IPS-15b (cell line): Measurements from ENCODE around the gene KIF15.
"Not testable (repeated sequence)": the region's sequence is repeated elsewhere in the genome, so short reads cannot be mapped to it uniquely, and the experiment has no call there.

Experiments
- H3K27me3 ChIP-seq: one replicate; pipeline ENCODE4 v1.6.1; 2013; ENCODE audit warnings: low read length; ENCODE audit not compliant: control insufficient read depth, insufficient read depth
- H3K36me3 ChIP-seq: one replicate; pipeline ENCODE4 v1.6.1; 2013; ENCODE audit warnings: low read length; ENCODE audit not compliant: control insufficient read depth, insufficient read depth
- H3K4me1 ChIP-seq: one replicate; pipeline ENCODE4 v1.6.1; 2013; ENCODE audit warnings: mild to moderate bottlenecking, low read length; ENCODE audit not compliant: control insufficient read depth, insufficient read depth
- H3K4me3 ChIP-seq: one replicate; pipeline ENCODE4 v1.5.1; 2013; ENCODE audit warnings: low read depth, low read length
- H3K9ac ChIP-seq: one replicate; pipeline ENCODE4 v1.6.1; 2013; ENCODE audit warnings: low read depth, mild to moderate bottlenecking, low read length
- H3K9me3 ChIP-seq: one replicate; pipeline ENCODE4 v1.6.1; 2013; ENCODE audit warnings: mild to moderate bottlenecking, low read length; ENCODE audit not compliant: control insufficient read depth, insufficient read depth

Gene KIF15

GRCh38 chr3:44764248-44764647, 2.7 kb downstream of the KIF15 start:
- no peaks in the 10 kb centered on the region for H3K9me3 ChIP-seq
- H3K9ac ChIP-seq: no peak overlapping the region
- H3K4me1 ChIP-seq: no peaks in the 10 kb centered on the region
- H3K4me3 ChIP-seq: no peak overlapping the region
- peaks cover 9% of the 10 kb centered on the region for H3K36me3 ChIP-seq
- H3K27me3 ChIP-seq: no peaks in the 10 kb centered on the region

- H3K9me3 ChIP-seq: peaks cover 18% of the 10 kb centered on the region
Measured at GRCh38 chr3:44771424-44772098, 10.0 kb downstream of the KIF15 start.

DNA sequence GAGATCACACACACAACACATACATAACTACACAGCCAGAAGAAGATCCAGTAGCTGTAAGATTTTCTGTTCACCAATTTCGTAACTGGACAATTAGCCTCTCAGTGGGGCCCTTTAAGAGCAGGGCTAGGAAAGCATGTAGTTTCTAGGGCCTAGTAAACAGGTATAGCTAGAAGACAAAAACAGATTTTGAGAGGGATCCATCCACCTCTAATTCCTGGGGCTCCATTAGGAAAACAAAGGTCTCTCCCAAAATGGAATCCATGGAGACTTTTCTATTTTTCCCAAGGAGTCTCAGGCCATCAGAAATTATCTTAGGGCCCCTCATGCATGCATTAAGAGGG, 10.5 kb downstream of the KIF15 start:
- Histone ChIP-seq H3K36me3 (peaks cover 6% of the 10 kb centered on the region), H3K4me1 (no peaks in the 10 kb centered on the region), H3K9me3 (peaks cover 18% of the 10 kb centered on the region), H3K27me3 (no peaks in the 10 kb centered on the region), H3K9ac (no peak overlapping the region), H3K4me3 (no peak overlapping the region)

More at GRCh38 chr3:44771424-44772098, 10.0 kb downstream of the KIF15 start:
- no peaks in the 10 kb centered on the region for H3K4me1 ChIP-seq
- no peak overlapping the region for H3K9ac ChIP-seq
- peaks cover 6% of the 10 kb centered on the region for H3K36me3 ChIP-seq
- no peaks in the 10 kb centered on the region for H3K27me3 ChIP-seq
- no peak overlapping the region for H3K4me3 ChIP-seq

DNA sequence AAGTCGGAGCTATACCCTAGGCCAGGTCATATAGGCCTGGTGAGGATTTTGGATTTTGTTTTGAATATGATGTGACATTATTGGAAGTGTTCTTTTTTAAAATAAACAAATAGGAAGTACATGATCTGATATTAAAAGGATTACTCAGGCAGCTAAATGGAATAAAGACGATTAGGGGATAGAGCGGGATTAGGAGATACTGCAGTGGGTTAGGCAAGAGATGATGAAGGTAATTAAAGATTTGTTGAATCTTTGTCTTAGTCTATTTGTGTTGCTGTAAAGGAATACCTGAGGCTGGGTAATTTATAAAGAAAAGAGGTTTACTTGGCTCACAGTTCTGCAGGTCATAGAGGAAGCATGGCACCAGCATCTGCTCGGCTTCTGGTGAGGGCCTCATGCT, 21.3 kb downstream of the KIF15 start:
- no peak overlapping the region for H3K9ac ChIP-seq
- no peaks in the 10 kb centered on the region for H3K4me1 ChIP-seq
- no peaks in the 10 kb centered on the region for H3K9me3 ChIP-seq
- peaks cover 14% of the 10 kb centered on the region for H3K36me3 ChIP-seq
- no peak overlapping the region for H3K4me3 ChIP-seq
- no peaks in the 10 kb centered on the region for H3K27me3 ChIP-seq

GRCh38 chr3:44795197-44795596, 33.6 kb downstream of the KIF15 start:
- no peaks in the 10 kb centered on the region for H3K9me3 ChIP-seq
- H3K27me3 ChIP-seq: no peaks in the 10 kb centered on the region
- H3K4me3 ChIP-seq: no peak overlapping the region
- peaks cover 4% of the 10 kb centered on the region for H3K36me3 ChIP-seq
- no peaks in the 10 kb centered on the region for H3K4me1 ChIP-seq
- no peak overlapping the region for H3K9ac ChIP-seq

DNA sequence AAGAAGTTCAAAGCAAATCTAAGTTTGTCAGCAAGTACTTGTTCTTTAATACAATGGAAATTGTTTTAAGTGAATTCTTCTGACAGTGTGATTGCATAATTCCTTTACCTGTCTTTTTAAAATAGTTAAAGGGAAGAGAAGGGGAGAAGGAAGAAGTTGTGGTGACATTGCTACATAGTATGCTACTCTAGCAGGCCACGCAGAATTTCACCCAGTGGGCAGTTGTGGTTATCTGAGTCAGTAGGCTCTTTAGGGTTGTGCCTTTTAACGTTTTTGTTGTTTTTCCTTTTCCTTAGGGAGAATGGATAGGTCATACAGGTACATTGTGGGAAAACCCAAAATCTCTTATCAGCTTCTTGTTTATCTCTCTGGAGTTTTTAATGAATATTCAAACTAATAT, 40.4 kb downstream of the KIF15 start:
- no peaks in the 10 kb centered on the region for H3K27me3 ChIP-seq
- H3K4me3 ChIP-seq: no peak overlapping the region
- H3K36me3 ChIP-seq: peaks cover 3% of the 10 kb centered on the region
- no peaks in the 10 kb centered on the region for H3K4me1 ChIP-seq
- no peaks in the 10 kb centered on the region for H3K9me3 ChIP-seq
- no peak overlapping the region for H3K9ac ChIP-seq

- Histone ChIP-seq H3K4me3 (no peak overlapping the region), H3K36me3 (peaks cover 3% of the 10 kb centered on the region), H3K9me3 (no peaks in the 10 kb centered on the region), H3K9ac (no peak overlapping the region), H3K27me3 (no peaks in the 10 kb centered on the region), H3K4me1 (no peaks in the 10 kb centered on the region)
Measured at GRCh38 chr3:44803298-44803697, 41.7 kb downstream of the KIF15 start.

- Histone ChIP-seq H3K27me3 (no peaks in the 10 kb centered on the region), H3K36me3 (peaks cover 3% of the 10 kb centered on the region), H3K9ac (no peak overlapping the region), H3K9me3 (no peaks in the 10 kb centered on the region), H3K4me1 (no peaks in the 10 kb centered on the region), H3K4me3 (no peak overlapping the region)
Measured at GRCh38 chr3:44805960-44806359, 44.4 kb downstream of the KIF15 start.

DNA sequence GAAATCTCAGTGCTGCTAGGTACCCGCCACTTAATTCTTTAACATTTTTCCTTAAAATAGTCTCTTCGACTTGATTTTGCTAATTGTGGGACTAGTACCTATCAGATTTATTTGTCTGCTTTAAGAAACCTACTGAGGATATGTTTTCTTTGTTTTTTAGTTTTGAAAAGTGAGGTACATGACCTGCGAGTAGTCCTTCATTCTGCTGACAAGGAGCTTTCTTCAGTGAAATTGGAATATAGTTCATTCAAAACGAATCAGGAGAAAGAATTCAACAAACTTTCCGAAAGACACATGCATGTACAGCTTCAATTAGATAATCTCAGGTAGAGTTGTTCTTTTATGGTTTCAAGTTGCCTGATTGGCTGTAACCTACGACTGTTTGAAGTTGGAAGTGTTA, 53.2 kb downstream of the KIF15 start:
- H3K4me1 ChIP-seq: no peaks in the 10 kb centered on the region
- no peak overlapping the region for H3K4me3 ChIP-seq
- no peaks in the 10 kb centered on the region for H3K9me3 ChIP-seq
- peaks cover 8% of the 10 kb centered on the region for H3K36me3 ChIP-seq
- H3K27me3 ChIP-seq: no peaks in the 10 kb centered on the region
- H3K9ac ChIP-seq: no peak overlapping the region

DNA sequence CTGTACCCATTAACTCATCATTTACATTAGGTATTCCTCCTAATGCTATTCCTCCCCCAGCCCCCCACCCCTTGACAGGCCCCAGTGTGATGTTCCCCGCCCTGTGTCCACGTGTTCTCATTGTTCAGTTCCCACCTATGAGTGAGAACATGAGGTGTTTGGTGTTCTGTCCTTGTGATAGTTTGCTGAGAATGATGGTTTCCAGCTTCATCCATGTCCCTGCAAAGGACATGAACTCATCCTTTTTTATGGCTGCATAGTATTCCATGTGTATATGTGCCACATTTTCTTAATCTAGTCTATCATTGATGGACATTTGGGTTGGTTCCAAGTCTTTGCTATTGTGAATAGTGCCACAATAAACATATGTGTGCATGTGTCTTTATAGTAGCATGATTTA, 54.7 kb downstream of the KIF15 start:
- not testable (repeated sequence) for H3K27me3 ChIP-seq, H3K4me3 ChIP-seq, H3K4me1 ChIP-seq, H3K9ac ChIP-seq, H3K9me3 ChIP-seq, H3K36me3 ChIP-seq

GRCh38 chr3:44821206-44821605, 59.6 kb downstream of the KIF15 start:
- H3K36me3 ChIP-seq: not testable (repeated sequence)

DNA sequence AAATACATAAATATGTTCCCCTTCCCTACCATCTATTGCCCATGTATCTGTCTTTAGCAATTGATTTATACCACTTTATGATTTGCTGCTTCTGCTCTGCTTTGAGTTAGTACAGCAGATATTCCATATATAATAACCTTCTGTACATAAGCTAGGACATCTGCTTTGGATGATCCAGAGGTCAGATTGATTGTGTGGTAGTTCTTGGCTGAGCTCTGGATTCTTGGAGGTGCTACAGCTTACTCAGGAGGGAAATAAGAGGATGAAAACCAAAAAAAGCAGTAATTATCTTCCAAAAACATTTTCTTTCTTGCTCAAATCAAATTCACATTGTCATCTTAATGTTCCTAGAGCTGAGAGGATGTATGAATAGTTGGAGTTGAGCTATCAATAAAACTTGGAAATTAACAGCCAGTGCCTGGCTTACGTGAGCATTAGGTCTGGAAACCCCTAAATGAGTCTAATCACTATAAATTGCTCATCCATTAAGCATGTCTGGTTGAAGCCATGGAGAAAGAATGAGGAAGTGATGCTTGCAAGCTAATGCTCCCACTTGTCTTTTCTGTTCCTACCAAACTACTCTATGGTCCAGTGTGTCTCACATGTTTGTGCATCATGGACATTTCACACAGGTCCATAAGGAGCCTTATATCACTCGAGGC, 63.8 kb downstream of the KIF15 start:
- no peaks in the 10 kb centered on the region for H3K4me1 ChIP-seq
- H3K36me3 ChIP-seq: peaks cover 9% of the 10 kb centered on the region
- H3K9ac ChIP-seq: no peak overlapping the region
- H3K9me3 ChIP-seq: no peaks in the 10 kb centered on the region
- no peak overlapping the region for H3K4me3 ChIP-seq
- H3K27me3 ChIP-seq: no peaks in the 10 kb centered on the region

More at GRCh38 chr3:44821206-44821605, 59.6 kb downstream of the KIF15 start:
- H3K9ac ChIP-seq, H3K4me1 ChIP-seq, H3K4me3 ChIP-seq, H3K9me3 ChIP-seq, H3K27me3 ChIP-seq: not testable (repeated sequence)
